GM21447 (cell line): ENCODE measurements around the gene RGS7.

Experiments
- ATAC-seq: cut with Tn5 transposase; IDR thresholded peaks from one replicate; pipeline ENCODE4 v1.9.1; 2021; ENCODE audit not compliant: unreplicated experiment

Gene RGS7

DNA sequence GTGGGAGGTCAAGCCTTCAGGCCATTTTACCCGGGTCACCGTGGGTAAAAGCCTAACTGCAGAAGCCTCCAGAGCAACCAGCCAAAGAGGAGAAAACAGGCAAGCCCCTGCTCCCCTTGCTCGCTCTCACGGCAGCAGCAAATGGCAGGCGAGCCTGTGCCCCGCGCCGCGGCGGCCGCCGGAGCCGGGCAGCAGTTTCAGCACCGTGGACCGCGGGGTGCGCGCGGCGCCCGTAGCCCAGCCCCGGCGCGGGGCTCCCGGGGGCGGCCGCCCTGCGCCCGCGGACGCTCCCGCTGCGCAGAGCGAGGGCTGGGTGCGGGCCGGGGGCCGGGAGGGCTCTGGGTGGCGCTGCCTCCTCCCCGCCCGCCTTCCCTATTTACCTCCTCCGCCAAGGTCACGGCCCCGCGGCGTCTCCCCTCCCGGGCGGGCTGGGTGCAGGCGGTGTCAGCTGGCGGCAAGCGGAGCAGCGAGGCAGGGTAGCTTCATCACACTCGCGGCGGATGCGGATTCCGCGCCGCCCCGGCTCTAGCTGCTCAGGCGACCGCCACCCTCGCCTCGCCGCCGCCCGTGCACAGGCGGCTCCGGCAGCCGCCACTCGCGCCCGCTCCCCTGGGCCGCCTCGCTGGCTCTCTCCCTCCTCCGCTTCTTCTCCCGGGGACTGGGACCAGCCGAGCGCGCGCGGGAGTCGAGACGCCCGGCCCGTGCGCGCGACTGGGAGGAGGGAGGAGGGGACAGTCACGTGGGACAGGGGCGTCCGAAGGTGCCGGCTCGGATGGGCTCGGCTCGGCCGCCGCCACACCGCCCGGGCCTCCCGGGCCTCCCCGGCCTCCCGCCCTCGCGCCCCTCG is at the start of gene RGS7:
Gene RGS7 (minus strand): TSS at position 687 of the 847 bp plus-strand sequence.
- peak; percentile 45 for ATAC-seq

DNA sequence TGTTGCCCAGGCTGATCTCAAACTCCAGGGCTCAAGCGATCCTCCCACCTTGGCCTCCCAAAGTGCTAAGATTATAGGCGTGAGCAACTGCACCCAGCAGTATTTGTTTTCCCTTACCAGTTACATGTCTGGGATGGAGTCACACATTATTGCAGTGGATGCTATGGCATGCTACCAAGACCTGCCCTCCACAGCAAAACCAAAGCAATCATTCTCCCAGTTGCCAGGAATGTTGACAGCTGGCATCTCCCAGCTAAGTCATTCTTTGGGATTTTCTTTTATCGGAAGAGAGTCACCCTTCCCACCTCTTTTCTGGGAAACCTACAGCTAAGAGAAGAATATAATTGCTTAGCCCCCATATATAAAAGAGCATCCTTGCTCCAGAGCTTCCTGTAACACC is 49.4 kb upstream of the RGS7 start:
- no peak for ATAC-seq

DNA sequence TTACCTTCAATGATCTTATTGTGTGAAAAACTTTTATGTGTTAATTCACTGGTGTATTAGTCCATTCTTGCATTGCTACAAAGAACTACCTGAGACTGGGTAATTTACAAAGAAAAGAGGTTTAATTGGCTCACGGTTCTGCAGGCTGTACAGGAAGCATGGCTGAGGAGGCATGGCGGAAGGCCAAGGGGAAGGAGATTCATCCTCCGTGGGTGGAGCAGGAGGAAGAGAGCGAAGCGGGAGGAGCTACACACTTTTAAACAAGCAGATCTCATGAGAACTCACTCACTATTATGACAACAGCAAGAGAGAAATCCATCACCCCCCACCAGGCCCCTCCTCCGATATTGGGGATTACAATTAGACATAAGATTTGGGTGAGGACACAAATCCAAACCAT is 44.2 kb upstream of the RGS7 start:
- ATAC-seq = no peak

DNA sequence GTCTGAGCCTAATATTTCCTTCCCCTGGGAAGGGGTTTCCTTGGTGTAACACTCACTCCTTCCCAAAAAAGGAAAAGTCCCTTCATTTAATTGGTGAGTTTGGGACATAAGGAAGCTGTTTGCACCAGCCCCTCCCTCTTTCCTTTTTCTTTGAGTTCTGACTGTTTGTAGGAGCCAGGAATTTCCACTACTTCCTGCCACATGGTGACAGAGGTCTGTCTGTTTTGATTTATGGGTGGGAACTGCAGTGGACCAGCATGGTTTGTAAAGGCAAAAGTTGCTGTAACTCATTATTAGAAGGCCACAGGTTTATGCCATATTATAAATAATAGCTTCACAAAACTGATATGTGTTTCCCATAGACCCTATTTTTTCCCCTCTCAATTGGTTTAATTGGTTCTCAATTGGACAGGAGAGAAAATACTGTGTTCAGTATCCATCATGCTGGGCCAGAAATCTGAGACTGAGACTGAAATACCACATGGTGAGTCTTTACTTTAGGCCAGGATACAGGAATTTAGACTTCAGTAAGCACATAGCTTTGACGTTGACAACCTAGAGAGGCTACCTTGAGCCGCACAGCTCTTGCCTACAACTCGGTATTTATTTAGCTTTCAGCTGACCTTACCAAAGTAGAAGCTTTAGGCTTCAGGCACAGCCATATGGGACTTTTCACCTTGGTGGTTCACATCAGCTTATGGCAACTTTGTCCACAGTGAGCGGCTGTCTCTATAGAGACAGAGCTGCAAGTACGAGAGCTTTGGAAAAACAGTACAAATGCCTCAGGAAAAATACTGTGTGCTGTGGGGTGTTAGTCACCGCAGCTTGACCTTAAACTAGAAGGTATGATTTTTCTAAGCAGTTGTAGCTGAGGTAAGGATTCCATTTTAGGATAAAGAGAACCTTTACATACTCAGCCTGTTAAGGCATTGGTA is 40.0 kb upstream of the RGS7 start:
- no peak for ATAC-seq

DNA sequence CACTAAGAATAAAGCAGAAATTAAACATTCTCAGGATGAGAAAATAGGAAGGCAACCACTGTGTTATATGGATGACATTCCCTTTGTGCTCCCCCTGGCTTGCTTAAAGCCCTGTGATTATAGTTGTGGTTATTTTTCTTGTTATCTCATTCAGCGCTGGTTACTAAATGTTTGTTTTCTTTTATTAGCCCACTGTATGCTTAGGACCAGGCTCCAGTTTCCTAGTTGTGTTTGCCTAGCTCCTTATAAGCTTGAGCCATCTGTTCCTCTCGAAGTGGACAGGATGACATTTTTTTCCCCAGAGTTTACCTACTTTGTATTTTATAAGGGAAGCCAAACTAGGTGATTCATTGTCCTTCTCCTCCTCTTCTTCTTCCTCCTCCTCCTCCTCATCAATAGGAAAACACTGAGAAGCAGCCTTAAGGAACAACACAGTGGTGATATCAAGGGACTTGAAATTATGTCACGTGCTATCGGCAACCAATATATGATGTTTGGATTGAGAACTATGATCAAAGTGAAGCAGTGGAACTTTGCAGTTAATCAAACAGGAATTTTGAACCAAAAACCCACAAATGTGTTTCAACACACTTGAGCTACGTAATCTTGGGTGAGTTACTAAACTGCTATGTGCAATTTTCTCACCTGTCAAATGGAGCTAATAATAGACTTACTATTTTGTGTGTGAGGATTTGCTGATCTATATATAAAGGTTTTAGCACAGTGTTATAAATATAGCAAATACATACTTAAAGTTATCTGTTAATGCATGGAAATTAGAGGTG is 35.1 kb upstream of the RGS7 start:
- no peak for ATAC-seq

DNA sequence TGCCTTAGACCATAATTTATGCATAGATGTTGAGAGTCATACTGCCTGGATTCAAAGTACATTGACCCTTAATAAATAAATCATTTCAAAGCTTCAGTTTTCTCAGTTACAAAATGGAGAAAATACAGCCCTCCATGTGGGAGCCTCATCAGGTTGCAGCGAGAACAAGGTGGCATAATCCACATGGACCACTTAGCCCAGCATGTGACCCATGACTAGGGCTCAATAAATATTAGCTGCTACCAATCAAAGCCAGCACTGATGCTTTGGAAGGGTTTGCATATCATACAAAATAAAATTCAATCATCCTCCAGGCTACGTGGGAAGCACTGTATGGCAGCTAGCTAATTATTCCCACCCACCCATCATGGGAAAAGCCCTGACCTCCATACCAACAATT is 33.5 kb upstream of the RGS7 start:
- ATAC-seq = no peak

DNA sequence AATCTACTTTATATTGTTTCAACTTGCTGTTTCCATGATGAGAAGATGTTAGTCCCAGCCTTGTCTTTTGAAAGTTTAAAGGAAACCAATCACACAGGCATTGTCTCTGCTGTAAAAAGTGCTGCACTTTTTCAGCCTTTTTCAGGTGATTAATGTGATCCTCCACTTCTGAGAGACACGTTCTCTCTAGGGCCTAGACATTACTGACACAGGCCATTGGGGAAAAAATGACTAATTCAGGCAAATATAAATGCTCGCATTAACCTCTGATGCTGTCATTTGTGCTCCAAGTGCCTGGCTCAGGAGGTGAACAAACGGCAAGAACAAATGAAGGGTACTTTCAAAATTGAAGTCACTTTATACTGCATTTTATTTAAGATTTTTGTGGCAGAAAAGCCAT is 32.4 kb upstream of the RGS7 start:
- no peak for ATAC-seq

DNA sequence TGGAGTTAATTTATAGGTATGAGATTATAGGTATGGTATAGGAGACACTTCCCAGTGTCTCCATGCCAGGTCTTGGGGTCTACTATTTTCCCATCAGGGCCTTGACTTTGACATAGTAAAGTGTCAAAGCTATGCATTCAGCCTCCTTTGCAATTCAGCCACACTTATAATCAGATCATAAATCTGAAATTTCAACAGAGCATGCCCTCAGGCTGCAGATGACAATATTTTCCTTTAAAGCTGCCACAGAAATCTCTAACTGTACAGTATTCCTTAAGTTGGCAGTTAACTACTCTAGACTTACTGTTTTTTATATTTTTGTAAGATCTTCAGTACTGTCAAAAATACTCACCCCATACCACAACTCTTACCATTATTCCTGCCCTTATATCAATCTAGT is 30.2 kb upstream of the RGS7 start:
- no peak for ATAC-seq

DNA sequence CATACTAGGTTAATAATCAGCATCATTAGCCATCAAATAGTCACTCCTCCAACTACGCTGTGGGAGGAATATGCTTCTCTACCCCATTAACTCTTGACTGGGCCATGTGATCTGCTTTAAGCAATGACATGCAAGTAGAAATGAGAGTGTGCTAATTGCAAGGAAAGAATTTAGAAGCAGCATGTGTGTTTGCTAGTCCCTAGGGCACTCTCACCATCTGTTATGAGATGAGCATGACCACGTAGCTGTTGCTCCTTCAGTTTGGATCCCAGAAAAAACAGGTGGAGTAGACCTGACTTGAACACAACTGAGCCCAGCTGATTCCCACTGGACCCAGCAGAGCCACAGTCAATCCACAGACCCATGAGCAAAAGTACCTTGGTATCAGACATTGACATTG is 19.7 kb upstream of the RGS7 start:
- no peak for ATAC-seq

DNA sequence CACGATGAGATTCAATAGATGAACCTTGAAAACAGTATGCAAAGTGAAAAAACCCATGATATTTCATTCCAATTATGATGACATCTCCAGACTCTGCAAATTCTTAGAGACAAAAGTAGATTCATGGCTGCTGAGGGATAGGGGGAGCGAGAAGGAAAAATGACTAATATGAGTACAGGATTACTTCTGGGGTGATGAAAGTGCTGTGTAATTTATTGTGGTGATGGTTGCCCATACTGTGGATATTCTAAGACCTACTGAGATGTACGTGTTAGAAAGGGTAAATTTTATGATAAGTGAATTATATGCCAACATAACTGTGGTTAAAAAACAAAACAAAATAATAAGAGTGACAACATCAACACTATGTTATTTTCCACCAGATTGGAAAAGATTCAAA is 18.9 kb upstream of the RGS7 start:
- no peak for ATAC-seq

DNA sequence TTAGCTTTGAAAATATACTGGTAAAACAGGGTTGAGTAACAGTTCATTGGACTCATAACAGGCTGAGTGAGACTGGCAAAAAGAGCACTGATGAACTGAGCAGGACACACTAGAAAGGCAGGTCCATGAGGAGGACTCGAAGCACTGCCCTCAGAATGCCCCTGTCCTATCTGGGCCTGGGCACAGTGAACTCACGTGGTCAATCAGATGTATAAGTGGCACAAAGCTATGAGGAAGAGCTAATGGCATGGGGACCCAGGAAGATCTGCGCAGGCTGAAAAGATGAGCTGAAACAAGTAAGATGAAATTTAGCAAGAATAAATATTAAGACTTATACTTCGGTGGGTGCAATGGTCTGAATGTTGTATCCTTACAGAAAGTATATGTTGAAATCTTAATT is 9.2 kb upstream of the RGS7 start:
- ATAC-seq = no peak

DNA sequence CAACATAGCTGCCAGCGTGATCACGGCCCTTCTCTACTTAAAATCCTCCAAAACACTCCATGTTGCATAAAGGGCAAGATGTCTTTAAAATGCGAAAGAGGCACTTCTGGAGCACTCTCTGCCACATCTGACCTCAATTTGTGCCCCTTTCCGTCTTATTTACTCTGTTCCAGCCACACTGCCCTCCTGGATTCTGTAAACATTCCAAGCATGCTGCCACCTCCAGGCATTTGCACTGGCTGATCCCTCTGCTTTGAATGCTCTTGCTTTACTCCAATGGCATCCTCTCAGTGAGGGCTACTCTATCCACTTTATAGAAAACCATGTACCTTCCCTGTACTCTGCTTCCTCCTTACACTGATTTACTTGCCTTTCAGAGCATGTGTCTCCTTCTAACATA is 5.3 kb upstream of the RGS7 start:
- ATAC-seq = no peak

DNA sequence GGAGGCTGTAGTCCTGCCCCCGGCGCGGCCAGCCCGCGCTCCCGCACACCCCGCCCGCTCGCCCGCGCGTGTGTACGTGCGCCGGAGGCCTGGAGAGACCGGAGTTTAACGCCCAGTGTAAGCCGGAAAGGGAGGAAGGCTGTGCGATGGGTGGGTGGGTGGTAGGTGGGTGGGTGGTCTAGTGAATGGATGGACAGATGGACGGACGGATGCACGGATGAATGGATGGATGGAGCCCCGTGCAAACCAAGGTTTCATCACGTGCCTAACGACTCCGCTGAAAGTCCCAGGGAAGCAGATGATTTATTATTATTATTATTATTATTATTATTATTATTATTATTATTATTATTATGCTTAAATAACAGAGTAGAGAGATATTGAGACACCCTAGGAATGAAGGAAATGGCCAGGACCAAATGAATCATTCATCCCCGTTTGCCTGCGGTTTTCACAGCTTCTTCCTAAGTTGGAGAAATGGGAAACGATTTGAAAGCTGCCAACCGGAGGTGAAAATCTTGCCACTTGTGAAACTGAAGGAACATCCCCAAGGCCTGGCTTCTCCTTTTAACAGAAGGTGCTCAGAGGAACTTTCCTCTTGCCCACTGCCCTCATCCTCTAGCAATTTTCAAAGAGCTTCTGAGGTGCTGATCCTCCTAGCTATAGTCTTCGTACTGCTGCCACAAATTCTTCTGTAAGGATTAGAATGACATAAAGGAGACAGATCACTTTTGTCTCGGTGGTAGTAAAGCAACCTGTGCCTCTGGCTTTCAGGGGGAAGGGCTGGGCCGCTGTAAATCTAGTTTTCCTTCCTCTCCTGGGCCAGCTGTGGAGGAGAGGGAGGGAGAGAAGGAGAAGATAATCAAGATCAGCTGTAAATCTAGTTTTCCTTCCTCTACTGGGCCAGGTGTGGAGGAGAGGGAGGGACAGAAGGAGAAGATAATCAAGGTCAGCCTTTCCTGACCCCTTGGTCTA is 648 bp upstream of the RGS7 start:
- no peak for ATAC-seq

DNA sequence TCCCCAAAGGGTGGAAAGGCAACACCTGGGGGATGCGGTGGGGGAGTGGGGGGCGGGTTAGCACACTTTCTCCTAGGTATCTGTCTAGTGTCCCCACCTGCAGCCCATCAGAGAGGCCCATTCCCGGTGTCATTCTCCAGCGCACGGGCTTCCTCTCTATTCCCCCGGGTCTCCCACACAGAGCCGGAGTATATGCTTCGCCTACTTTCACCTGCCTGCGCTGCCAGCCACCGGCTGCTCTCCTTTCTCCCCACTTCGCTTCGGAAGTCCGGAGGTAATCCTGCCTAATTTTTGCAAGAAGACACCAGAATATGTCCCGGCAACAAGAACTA is 852 bp downstream of the RGS7 start:
- ATAC-seq = peak; percentile 13

DNA sequence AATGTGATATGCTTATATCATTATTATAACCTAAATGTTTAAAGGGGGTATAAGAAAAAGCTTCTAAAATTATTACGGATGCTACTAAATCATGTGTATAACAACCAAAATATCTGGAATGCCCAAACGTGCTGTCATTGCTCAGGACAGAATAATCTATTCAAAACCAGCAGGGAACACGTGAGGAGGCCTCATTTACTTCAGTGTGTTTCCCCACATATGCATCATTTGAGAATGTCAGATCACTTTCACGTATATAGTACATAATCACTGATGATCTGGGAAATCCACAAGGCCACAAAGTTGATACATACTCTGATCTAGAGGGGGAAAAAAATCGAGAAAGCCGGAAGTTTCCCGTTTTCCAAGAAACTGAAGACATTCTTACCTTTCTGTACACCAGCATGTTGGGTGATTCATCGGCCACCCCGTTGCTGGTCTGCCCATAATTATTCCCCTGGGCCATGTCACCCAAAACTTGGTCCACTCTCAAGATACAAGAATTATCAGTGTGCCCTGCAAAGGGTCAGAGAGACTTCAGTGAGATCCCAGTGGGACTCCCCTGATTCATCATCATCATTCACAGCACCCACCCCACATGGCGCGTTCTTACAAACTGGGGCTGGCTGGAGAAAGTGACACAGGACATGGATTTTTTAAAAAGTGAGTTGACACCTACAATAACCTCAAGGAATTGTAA is 1.5 kb downstream of the RGS7 start:
- no peak for ATAC-seq

DNA sequence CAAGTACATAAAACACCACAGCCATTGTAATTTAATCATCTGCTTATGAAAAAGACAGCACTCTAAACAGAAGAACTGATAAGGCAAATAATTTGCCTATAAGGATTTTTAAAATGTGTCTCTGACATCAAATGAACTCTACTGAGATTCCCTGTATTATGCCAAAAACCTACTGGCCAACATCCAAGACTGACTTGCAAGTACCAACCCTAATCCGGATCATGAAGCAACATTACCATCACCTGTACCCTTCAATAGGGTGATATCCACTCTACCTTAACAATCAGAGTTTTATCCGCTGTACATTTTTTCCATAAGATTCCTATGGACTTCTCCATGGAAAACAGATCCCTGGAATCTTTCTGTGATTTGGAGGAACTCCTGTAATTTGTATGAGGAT is 4.6 kb downstream of the RGS7 start:
- no peak for ATAC-seq

DNA sequence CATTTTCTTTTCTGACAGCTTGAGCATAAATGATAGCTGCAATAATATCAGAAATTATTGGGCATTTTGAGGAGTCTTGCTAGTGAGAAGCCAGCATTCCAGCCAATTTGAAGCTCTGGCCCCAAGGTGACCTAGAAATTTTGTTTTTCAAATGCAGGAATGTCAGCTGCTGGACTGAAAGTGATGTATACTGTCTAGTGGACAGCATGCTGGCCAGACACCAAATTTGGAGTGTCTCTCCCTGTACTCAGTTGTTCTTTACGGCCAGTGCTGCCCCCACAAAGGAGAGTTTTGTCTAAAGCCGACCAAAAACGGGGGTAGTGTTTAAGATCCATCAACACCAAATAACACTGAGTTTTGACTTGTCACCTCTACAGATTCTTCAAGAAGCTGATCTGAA is 5.2 kb downstream of the RGS7 start:
- no peak for ATAC-seq

DNA sequence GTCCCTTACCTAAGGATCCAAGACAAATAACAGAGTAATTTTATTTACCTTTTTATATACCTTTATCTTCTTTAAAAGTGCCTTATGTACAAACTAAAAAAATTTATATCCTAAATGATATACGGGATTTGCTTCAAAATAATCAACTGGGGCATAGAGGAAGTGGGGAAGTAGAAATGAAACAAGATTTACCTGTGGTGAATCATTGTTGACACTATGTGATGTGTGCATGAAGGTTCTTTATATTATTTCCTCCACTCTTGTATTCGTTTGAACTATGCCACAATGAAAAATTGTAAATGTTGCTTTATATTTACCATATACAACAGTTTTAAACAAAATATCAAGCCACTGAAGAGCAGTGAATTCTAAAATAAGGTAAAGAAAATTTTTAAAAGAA is 13.0 kb downstream of the RGS7 start:
- ATAC-seq = no peak

DNA sequence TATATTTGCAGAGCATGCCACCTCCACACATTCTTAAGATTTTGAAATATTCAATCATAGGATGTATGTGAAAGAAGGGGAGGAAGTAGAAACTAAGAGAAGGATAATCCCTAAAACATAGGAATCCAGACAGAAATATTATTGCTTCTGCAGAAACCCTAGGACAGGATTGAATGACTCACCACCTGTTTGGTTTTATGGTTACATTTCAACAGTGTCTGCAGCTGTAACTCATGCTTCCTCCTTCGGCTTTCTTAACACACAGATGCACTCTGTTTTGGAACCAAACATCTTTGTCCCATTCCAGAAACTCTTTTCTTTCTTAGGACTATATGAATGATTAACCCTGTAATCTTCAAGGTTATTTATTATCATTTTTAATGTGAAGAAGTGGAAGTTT is 20.7 kb downstream of the RGS7 start:
- no peak for ATAC-seq

DNA sequence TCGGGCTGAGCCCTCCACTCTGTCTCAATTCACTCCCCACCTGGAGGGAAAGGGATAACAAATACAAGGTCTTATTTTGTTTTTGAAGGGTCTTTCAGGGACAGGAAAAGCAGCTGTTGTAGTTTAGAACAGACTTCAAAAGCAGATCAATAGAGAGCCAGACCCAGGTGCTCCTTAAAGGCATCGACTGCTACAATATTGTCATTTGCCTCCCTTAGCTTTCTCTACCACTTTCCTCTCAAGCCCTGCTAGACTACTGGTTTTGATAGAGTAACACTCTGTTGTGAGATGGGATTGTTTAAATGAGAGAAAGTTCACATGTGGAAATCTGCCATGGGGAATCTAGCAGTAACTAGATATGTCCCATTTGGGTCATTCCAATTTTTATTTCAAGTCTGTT is 24.0 kb downstream of the RGS7 start:
- ATAC-seq = no peak
